ENCODE results near the gene DUT.

DUT gene

DNA sequence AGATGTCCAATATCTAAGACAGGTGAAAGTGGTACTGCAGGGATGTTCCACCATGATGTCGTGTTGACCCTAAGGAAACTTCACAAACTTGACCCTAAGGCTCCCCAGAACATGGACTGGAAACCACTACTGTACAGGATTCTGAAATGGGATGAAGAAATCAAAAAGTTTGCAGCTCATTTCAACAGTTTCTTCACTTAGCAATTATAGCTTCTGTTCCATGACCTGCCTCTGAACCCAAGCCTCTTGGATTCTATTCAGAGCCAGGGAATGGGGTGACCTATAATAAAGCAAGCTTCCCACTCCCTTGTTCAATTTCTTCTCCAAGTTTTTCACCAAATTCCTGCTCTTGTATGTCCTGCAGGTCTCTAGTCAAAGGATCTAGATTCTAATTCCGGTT is 40.7 kb downstream of the DUT start:
- Histone ChIP-seq H3K4me2 (ENCODE audit: low read length) (no peak overlapping the region), H2AFZ (no peak overlapping the region), H3K9ac (no peak overlapping the region), H3K4me1 (no peaks in the 10 kb centered on the region), H3K4me3 (ENCODE audit: low read depth, low read length) (no peak overlapping the region), H3K27me3 (ENCODE audit: control insufficient read depth, insufficient read depth, low read length) (no peaks in the 10 kb centered on the region), H3K27ac (no peak overlapping the region), H3K9me3 (ENCODE audit: control insufficient read depth, low read length) (no peaks in the 10 kb centered on the region), H3K36me3 (ENCODE audit: control insufficient read depth, insufficient read depth, low read length) (no peaks in the 10 kb centered on the region), H3K79me2 (no peaks in the 10 kb centered on the region)
- TF ChIP-seq, protein P1, sequence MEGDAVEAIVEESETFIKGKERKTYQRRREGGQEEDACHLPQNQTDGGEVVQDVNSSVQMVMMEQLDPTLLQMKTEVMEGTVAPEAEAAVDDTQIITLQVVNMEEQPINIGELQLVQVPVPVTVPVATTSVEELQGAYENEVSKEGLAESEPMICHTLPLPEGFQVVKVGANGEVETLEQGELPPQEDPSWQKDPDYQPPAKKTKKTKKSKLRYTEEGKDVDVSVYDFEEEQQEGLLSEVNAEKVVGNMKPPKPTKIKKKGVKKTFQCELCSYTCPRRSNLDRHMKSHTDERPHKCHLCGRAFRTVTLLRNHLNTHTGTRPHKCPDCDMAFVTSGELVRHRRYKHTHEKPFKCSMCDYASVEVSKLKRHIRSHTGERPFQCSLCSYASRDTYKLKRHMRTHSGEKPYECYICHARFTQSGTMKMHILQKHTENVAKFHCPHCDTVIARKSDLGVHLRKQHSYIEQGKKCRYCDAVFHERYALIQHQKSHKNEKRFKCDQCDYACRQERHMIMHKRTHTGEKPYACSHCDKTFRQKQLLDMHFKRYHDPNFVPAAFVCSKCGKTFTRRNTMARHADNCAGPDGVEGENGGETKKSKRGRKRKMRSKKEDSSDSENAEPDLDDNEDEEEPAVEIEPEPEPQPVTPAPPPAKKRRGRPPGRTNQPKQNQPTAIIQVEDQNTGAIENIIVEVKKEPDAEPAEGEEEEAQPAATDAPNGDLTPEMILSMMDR (IDR thresholded peaks at IDR 0.05), result no peak

DNA sequence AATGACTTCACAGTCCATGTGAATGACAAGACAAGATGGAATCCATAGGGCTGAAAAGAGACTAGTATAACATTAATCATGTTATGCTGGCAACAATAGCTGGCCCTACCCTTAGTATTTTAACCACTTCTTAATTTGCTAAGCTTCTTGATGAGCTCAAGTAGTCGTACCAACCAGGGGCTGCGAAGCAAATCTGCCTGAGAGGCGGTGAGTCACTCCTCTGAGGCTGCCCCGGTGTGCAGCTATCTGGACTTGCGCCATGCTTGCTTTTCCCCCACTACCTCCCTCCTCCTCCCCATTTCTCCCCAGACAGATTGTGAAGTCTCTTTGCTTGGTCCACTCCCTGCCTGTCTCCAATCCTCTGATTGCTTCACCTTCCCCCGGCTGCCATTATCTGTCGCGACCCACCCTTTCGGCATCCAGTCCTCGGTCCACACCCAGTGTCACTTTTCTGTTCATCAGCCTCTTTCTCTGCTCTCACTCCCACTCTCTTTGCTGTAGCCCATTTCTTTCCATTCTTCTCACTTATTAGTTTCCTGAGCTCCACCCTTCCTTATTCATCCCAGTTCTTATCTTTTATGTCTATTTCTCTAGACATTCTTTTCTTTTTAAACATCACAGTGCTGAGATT is 42.7 kb downstream of the DUT start:
- no peak overlapping the region for H3K4me2 ChIP-seq (ENCODE audit: low read length)
- no peak overlapping the region for H3K9ac ChIP-seq
- no peak overlapping the region for H2AFZ ChIP-seq
- H3K9me3 ChIP-seq (ENCODE audit: control insufficient read depth, low read length), result no peaks in the 10 kb centered on the region
- TF ChIP-seq, protein P1 (IDR thresholded peaks at IDR 0.05), result no peak
- H3K4me3 ChIP-seq (ENCODE audit: low read depth, low read length), result no peak overlapping the region
- H3K4me1 ChIP-seq, result no peaks in the 10 kb centered on the region
- no peak overlapping the region for H3K27ac ChIP-seq
- H3K79me2 ChIP-seq, result no peaks in the 10 kb centered on the region
- no peaks in the 10 kb centered on the region for H3K36me3 ChIP-seq (ENCODE audit: control insufficient read depth, insufficient read depth, low read length)
- no peaks in the 10 kb centered on the region for H3K27me3 ChIP-seq (ENCODE audit: control insufficient read depth, insufficient read depth, low read length)

DNA sequence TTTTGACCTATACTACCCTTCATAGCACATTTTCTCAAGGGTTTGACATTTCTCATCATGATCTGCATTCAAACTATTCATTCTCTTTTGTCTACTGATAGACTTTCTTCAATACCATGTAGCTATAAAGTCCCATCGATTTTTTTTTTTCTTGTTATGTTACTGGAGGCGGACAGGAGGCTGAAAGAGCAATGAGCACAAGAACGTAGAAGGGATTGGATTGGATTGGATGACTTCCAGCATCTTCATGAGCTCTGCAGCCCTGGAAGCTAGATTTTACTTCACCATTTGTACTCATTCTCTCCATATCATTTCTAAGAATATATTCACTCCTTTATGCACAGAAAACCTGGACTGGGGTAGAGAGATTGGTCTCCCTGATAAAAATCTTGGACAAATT is 43.2 kb downstream of the DUT start:
- no peak overlapping the region for H3K27ac ChIP-seq
- H3K4me2 ChIP-seq (ENCODE audit: low read length), result no peak overlapping the region
- no peak overlapping the region for H3K9ac ChIP-seq
- no peak overlapping the region for H2AFZ ChIP-seq
- TF ChIP-seq, protein P1 (IDR thresholded peaks at IDR 0.05), result no peak
- H3K36me3 ChIP-seq (ENCODE audit: control insufficient read depth, insufficient read depth, low read length), result no peaks in the 10 kb centered on the region
- H3K79me2 ChIP-seq, result no peaks in the 10 kb centered on the region
- H3K9me3 ChIP-seq (ENCODE audit: control insufficient read depth, low read length), result no peaks in the 10 kb centered on the region
- no peaks in the 10 kb centered on the region for H3K4me1 ChIP-seq
- H3K4me3 ChIP-seq (ENCODE audit: low read depth, low read length), result no peak overlapping the region
- H3K27me3 ChIP-seq (ENCODE audit: control insufficient read depth, insufficient read depth, low read length), result no peaks in the 10 kb centered on the region

DNA sequence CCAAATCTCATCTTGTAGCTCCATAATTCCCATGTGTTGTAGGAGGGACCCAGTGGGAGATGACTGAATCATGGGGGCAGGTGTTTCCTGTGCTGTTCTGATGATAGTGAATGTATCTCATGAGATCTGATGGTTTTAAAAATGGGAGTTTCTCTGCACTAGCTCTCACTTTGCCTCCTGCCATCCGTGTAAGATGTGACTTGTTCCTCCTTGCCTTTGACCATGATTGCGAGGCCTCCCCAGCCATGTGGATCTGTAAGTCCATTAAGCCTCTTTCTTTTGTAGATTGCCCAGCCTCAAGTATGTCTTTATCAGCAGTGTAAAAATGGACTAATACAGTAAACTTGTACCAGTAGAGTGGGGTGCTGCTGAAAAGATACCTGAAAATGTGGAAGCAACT is 44.5 kb downstream of the DUT start:
- no peaks in the 10 kb centered on the region for H3K27me3 ChIP-seq (ENCODE audit: control insufficient read depth, insufficient read depth, low read length)
- H2AFZ ChIP-seq, result no peak overlapping the region
- no peak overlapping the region for H3K9ac ChIP-seq
- H3K4me2 ChIP-seq (ENCODE audit: low read length), result no peak overlapping the region
- H3K36me3 ChIP-seq (ENCODE audit: control insufficient read depth, insufficient read depth, low read length), result no peaks in the 10 kb centered on the region
- TF ChIP-seq, protein P1 (IDR thresholded peaks at IDR 0.05), result no peak
- H3K9me3 ChIP-seq (ENCODE audit: control insufficient read depth, low read length), result no peaks in the 10 kb centered on the region
- H3K4me3 ChIP-seq (ENCODE audit: low read depth, low read length), result no peak overlapping the region
- H3K4me1 ChIP-seq, result no peaks in the 10 kb centered on the region
- no peak overlapping the region for H3K27ac ChIP-seq
- no peaks in the 10 kb centered on the region for H3K79me2 ChIP-seq

DNA sequence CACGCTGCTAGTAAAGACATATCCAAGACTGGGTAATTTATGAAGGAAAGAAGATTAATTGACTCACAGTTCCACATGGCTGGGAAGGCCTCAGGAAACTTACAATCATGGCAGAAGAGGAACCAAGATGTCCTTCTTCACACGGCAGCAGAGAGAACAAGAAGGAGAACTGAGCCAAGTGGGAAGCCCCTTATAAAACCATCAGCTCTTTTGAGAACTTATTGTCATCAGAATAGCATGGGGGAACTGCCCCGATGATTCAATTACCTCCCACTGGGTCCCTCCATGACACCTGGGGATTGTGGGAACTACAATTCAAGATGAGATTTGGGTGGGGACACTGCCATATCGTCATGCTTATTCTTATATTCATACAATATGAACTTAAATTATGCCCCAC is 49.0 kb downstream of the DUT start:
- Histone ChIP-seq H3K4me3 (ENCODE audit: low read depth, low read length) (no peak overlapping the region), H3K27ac (no peak overlapping the region), H2AFZ (no peak overlapping the region), H3K4me1 (no peaks in the 10 kb centered on the region), H3K4me2 (ENCODE audit: low read length) (no peak overlapping the region), H3K36me3 (ENCODE audit: control insufficient read depth, insufficient read depth, low read length) (no peaks in the 10 kb centered on the region), H3K79me2 (no peaks in the 10 kb centered on the region), H3K9me3 (ENCODE audit: control insufficient read depth, low read length) (no peaks in the 10 kb centered on the region), H3K9ac (no peak overlapping the region), H3K27me3 (ENCODE audit: control insufficient read depth, insufficient read depth, low read length) (no peaks in the 10 kb centered on the region)
- TF ChIP-seq, protein P1 (IDR thresholded peaks at IDR 0.05), result no peak
